DND-41 (cell line): ENCODE data around the gene CAPG.
A peak's percentile ranks its signal among the peaks of the same experiment; 100 is the strongest.

Experiments
- ATAC-seq: fragments of 200-7000 bp; cut with Tn5 transposase; 3 replicates; pipeline ENCODE4 v1.9.1; 2021; ENCODE audit warnings: low read depth; ENCODE audit not compliant: insufficient read depth
- DNase-seq: peaks from one replicate; pipeline ENCODE4 v3.0.0-alpha.2; 2020
- H2AFZ ChIP-seq: 2 replicates; pipeline ENCODE4 v1.6.0; 2012; ENCODE audit warnings: low read depth, low read length
- H3K27ac ChIP-seq: 2 replicates; pipeline ENCODE4 v1.5.1; 2012; ENCODE audit warnings: low read length, inconsistent platforms
- H3K27me3 ChIP-seq: fragments of 200-600 bp; sonication (generic); 2 replicates; pipeline ENCODE4 v1.6.0; 2012; ENCODE audit warnings: low read length, mild to moderate bottlenecking, inconsistent platforms; ENCODE audit not compliant: insufficient read depth, poor library complexity
- H3K36me3 ChIP-seq: 2 replicates; pipeline ENCODE4 v1.5.1; 2012; ENCODE audit warnings: low read length, inconsistent platforms; ENCODE audit not compliant: insufficient read depth
- H3K4me1 ChIP-seq: 2 replicates; pipeline ENCODE4 v1.5.1; 2012; ENCODE audit warnings: mild to moderate bottlenecking, low read length; ENCODE audit not compliant: insufficient read depth
- H3K4me2 ChIP-seq: 2 replicates; pipeline ENCODE4 v1.6.0; 2012; ENCODE audit warnings: mild to moderate bottlenecking, moderate library complexity, low read length, inconsistent platforms; ENCODE audit not compliant: insufficient read depth
- H3K4me3 ChIP-seq, 2 experiments: fragments of 200-600 bp in 1 of 2; shearing (Covaris generic) in 1 of 2; 2 replicates each; pipeline ENCODE4 v1.5.1; 2012 to 2016; ENCODE audit warnings: inconsistent platforms in 2 of 2, low read length in 2 of 2, mild to moderate bottlenecking in 2 of 2, low read depth in 1 of 2, moderate library complexity in 1 of 2
- H3K79me2 ChIP-seq: 2 replicates; pipeline ENCODE4 v1.6.0; 2012; ENCODE audit warnings: low read length, inconsistent platforms; ENCODE audit not compliant: insufficient read depth
- H3K9ac ChIP-seq: 2 replicates; pipeline ENCODE4 v1.6.0; 2012; ENCODE audit warnings: low read depth, mild to moderate bottlenecking, inconsistent platforms, low read length, moderate library complexity
- H3K9me3 ChIP-seq: 2 replicates; pipeline ENCODE4 v1.5.1; 2012; ENCODE audit warnings: low read length, moderate library complexity, mild to moderate bottlenecking, inconsistent platforms; ENCODE audit not compliant: insufficient read depth, severe bottlenecking
- H4K20me1 ChIP-seq: 2 replicates; pipeline ENCODE4 v1.6.0; 2012; ENCODE audit warnings: low read length; ENCODE audit not compliant: insufficient read depth
- EZH2 ChIP-seq: IDR thresholded peaks from 3 replicates; pipeline ENCODE4 v1.6.1; 2012; ENCODE audit warnings: borderline replicate concordance, low read depth, mild to moderate bottlenecking, moderate library complexity, low read length, inconsistent platforms; ENCODE audit not compliant: severe bottlenecking
- TF ChIP-seq, protein P1 (sequence below): IDR thresholded peaks from 2 replicates; pipeline ENCODE4 v1.5.1; 2012; ENCODE audit warnings: borderline replicate concordance, low read length, moderate library complexity, mild to moderate bottlenecking; ENCODE audit not compliant: poor library complexity, severe bottlenecking; ENCODE audit errors: extremely low read depth

CAPG gene

DNA sequence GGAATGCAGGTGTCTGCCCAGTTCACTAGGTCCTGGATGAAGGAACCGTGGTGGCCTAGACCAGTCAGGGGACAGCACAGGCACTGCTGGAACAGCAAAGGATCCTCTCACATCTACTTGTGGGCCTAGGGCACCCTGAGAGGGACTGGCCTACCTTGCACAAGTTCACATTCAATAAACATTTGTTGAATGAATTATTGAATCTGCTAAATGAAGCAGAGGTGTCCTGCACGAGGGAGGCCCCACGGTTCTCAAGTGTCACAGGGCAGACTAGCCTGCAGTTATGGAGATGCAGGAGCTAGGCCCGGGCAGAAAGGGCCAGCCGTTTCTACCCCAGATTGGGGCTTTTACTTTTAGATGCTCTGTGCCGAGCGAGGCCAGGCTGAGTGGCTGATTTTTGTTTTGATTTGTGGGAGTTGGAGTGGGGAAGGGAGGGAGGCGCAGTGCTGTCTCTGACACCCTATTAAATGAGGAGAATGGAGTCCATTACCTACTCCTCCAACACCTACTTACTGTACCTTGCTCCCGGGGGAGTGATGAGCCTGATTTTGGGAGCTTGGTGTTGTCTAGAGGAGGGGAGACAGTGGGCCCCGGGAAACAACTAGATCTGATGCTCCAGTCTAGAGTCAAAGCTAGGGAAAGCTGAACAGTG, 26.8 kb upstream of the CAPG start:
- Histone ChIP-seq H3K9me3 (no peaks in the 10 kb centered on the region), H3K36me3 (no peaks in the 10 kb centered on the region), H3K79me2 (no peaks in the 10 kb centered on the region), H4K20me1 (no peaks in the 10 kb centered on the region), H2AFZ (peak overlapping the region; percentile 78), H3K4me1 (peaks cover 25% of the 10 kb centered on the region), H3K9ac (peak overlapping the region; percentile 59), H3K4me3 (peak overlapping the region in 1 of 2 experiments; percentile 60; a peak in 2 of 4 replicates), H3K27ac (peak overlapping the region; percentile 85), H3K4me2 (peak overlapping the region; percentile 77), H3K27me3 (no peaks in the 10 kb centered on the region)
- DNase-seq: no peak
- 0 out of 3 replicates have a peak, but pooled peaks have one; percentile 0 for ATAC-seq
- TF ChIP-seq EZH2: no peak
- TF ChIP-seq, protein P1, sequence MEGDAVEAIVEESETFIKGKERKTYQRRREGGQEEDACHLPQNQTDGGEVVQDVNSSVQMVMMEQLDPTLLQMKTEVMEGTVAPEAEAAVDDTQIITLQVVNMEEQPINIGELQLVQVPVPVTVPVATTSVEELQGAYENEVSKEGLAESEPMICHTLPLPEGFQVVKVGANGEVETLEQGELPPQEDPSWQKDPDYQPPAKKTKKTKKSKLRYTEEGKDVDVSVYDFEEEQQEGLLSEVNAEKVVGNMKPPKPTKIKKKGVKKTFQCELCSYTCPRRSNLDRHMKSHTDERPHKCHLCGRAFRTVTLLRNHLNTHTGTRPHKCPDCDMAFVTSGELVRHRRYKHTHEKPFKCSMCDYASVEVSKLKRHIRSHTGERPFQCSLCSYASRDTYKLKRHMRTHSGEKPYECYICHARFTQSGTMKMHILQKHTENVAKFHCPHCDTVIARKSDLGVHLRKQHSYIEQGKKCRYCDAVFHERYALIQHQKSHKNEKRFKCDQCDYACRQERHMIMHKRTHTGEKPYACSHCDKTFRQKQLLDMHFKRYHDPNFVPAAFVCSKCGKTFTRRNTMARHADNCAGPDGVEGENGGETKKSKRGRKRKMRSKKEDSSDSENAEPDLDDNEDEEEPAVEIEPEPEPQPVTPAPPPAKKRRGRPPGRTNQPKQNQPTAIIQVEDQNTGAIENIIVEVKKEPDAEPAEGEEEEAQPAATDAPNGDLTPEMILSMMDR: no peak

DNA sequence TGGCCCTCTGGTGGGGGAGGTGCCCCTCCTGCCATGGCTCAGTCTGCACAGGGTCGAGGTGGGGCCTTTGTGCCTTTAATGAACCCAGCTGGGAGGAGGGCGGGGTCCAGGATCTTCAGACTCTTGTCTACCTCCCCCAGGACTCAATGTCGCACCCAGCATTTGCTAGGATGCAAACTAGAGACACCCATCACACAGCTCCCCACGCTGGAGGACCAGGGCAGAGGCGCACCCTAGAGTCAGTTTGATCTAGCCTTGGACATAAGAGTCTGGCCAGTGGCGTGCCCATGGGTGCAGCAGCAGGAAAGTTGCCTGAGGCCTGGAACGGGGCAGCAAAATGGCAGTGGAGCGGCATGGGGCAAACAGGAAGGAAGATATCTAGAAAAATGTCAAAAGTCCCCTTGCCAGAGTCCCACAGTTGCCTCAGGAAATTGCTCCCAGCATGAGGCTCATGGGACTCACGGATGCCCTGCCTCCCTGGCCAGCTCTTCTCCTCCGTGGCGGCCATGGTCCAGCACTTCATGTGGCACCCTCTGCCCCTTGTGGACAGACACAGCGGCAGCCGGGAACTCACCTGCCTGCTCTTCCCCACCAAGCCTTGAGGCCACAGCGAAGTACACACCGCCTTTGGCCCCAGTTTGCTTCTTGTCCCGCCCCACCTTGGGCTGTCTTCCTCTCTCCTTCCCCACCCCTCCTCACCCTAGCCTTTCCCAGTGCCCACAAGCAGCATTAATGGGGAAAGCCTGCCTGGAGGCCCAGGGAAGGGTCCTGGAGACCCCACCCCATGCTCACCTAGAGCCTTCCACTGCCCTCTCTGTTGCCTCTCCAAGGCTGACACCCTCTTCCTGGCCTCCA, 26.0 kb upstream of the CAPG start:
- TF ChIP-seq, protein P1: no peak
- no peak for TF ChIP-seq EZH2

DNA sequence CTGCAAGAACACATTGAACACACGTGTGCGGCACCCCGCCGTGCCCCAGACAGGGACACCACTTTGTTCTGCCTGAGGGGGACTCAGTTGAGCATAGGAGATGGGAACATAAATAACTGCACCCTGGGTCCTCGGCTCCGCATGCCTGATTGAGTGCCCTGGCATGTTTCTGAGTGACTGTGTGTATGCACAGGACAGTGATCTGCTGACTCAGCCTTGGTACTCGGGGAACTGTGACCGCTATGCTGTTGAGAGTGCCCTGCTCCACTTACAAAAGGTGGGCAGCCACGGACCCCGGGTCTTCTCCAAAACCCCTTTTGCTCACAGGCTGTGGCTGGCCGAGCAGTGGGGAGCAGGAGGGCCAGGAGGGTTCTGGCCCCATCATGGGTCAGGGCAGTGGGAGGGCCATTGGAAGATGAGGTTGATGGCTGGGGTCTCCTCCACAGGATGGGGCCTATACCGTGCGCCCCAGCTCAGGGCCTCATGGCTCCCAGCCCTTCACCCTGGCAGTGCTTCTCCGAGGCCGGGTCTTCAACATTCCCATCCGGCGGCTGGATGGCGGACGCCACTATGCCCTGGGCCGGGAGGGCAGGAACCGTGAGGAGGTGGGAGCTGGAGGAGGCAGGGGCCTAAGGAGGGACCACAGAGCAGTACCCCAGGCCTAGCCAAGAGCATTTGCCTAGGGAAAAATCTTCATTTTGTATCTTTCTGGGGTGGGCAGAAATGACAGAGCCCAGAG, 25.2 kb upstream of the CAPG start:
- Histone ChIP-seq H3K4me3 (no peak overlapping the region), H3K4me2 (no peak overlapping the region), H3K79me2 (no peaks in the 10 kb centered on the region), H2AFZ (no peak overlapping the region), H3K36me3 (no peaks in the 10 kb centered on the region), H3K4me1 (peaks cover 25% of the 10 kb centered on the region), H3K9me3 (no peaks in the 10 kb centered on the region), H3K9ac (no peak overlapping the region), H4K20me1 (no peaks in the 10 kb centered on the region), H3K27ac (no peak overlapping the region), H3K27me3 (no peaks in the 10 kb centered on the region)
- ATAC-seq (no peak), DNase-seq (no peak)
- TF ChIP-seq, protein P1: no peak
- no peak for TF ChIP-seq EZH2

More for the DNA sequence above, 26.0 kb upstream of the CAPG start:
- DNase-seq: peak; percentile 32
- H3K9ac ChIP-seq: 0 out of 2 replicates have a peak overlapping the region, but pooled peaks have one; percentile 59
- no peaks in the 10 kb centered on the region for H3K36me3 ChIP-seq
- peaks cover 25% of the 10 kb centered on the region for H3K4me1 ChIP-seq
- no peaks in the 10 kb centered on the region for H3K27me3 ChIP-seq
- ATAC-seq: no peak
- H3K27ac ChIP-seq: peak overlapping the region; percentile 85
- peak overlapping the region; percentile 78; the same call in 1 of the 2 replicates for H2AFZ ChIP-seq
- H3K4me2 ChIP-seq: no peak overlapping the region
- no peaks in the 10 kb centered on the region for H4K20me1 ChIP-seq
- H3K79me2 ChIP-seq: no peaks in the 10 kb centered on the region
- H3K4me3 ChIP-seq: no peak overlapping the region
- no peaks in the 10 kb centered on the region for H3K9me3 ChIP-seq
